Hepatocyte (in vitro differentiated cells): ENCODE data around the gene DIAPH3. TPM values are rescaled to one million over a fixed set of nuclear protein-coding genes. Genes with fewer than 3 reads are reported as not detected.

ENCODE experiments used
- DNase-seq: peaks from one replicate; pipeline ENCODE4 v3.0.0-alpha.2; 2016; ENCODE audit warnings: low spot score
- H2AFZ ChIP-seq: fragments of 200-600 bp; sonication (generic); 2 replicates; pipeline ENCODE4 v1.6.0; 2016; ENCODE audit warnings: antibody characterized with exemption, mild to moderate bottlenecking
- H3K27ac ChIP-seq: fragments of 200-600 bp; sonication (generic); 2 replicates; pipeline ENCODE4 v1.5.1; 2016; ENCODE audit warnings: mild to moderate bottlenecking
- H3K27me3 ChIP-seq: fragments of 200-600 bp; sonication (generic); 2 replicates; pipeline ENCODE4 v1.6.1; 2016
- H3K36me3 ChIP-seq: fragments of 200-600 bp; sonication (generic); replicated peaks from 2 replicates; pipeline ENCODE4 v1.5.1; 2016; ENCODE audit warnings: low read depth; ENCODE audit not compliant: insufficient read depth
- H3K4me1 ChIP-seq: fragments of 200-600 bp; sonication (generic); 2 replicates; pipeline ENCODE4 v1.5.1; 2016; ENCODE audit warnings: mild to moderate bottlenecking, moderate library complexity; ENCODE audit not compliant: insufficient read depth
- H3K4me2 ChIP-seq: fragments of 200-600 bp; sonication (generic); 2 replicates; pipeline ENCODE4 v1.6.0; 2016
- H3K4me3 ChIP-seq: fragments of 200-600 bp; sonication (generic); 2 replicates; pipeline ENCODE4 v1.5.1; 2016; ENCODE audit warnings: mild to moderate bottlenecking
- H3K79me2 ChIP-seq: fragments of 200-600 bp; sonication (generic); 2 replicates; pipeline ENCODE4 v1.6.0; 2017; ENCODE audit warnings: mild to moderate bottlenecking
- H3K9me2 ChIP-seq: fragments of 200-600 bp; sonication (generic); replicated peaks from 2 replicates; pipeline ENCODE4 v1.6.0; 2017; ENCODE audit warnings: mild to moderate bottlenecking; ENCODE audit not compliant: insufficient read depth
- H3K9me3 ChIP-seq: fragments of 200-600 bp; sonication (generic); 2 replicates; pipeline ENCODE4 v1.5.1; 2016; ENCODE audit warnings: low read depth, mild to moderate bottlenecking
- H4K20me1 ChIP-seq: fragments of 200-600 bp; sonication (generic); 2 replicates; pipeline ENCODE4 v1.6.0; 2016; ENCODE audit warnings: mild to moderate bottlenecking; ENCODE audit not compliant: insufficient read depth, poor library complexity, severe bottlenecking
- CTCF ChIP-seq: fragments of 200-600 bp; sonication (generic); IDR thresholded peaks from 2 replicates; pipeline ENCODE4 v1.5.1; 2016; ENCODE audit warnings: antibody characterized with exemption, mild to moderate bottlenecking; ENCODE audit not compliant: poor library complexity
- EZH2 ChIP-seq: fragments of 200-600 bp; sonication (generic); IDR thresholded peaks from 2 replicates; pipeline ENCODE4 v1.6.1; 2016; ENCODE audit warnings: antibody characterized with exemption, mild to moderate bottlenecking, borderline replicate concordance
- EZH2phosphoT487 ChIP-seq: fragments of 200-600 bp; sonication (generic); IDR thresholded peaks from one replicate; pipeline ENCODE4 v1.6.1; 2018; ENCODE audit warnings: antibody characterized with exemption, mild to moderate bottlenecking, low read depth, moderate library complexity; ENCODE audit not compliant: unreplicated experiment, severe bottlenecking
- WGBS: methylation state at CpG from one replicate; pipeline ENCODE4 v1.1.6; 2016; ENCODE audit warnings: low lambda C conversion rate; ENCODE audit errors: missing lambda C conversion rate; 5-methylcytosine and 5-hydroxymethylcytosine counted together
- polyA plus RNA-seq: library from polyadenylated mRNA; unstranded; fragments of >200 nt; fragmentation: Nextera tagmentation; extraction: Ambion mirVana; gene quantifications from 2 replicates; pipeline ENCODE4 v1.2.1, GENCODE V29; 2016
- total RNA-seq: library from RNA; depleted of rRNA; stranded (reverse); fragments of >200 nt; gene quantifications from 2 replicates; pipeline ENCODE4 v1.2.3, GENCODE V29; 2014

Gene DIAPH3
- total and polyA plus RNA-seq, 2 experiments from 2014 or later, result 4.7 to 7.9 TPM

- Histone ChIP-seq H4K20me1 (no peaks in the 10 kb centered on the region), H3K9me2 (no peaks in the 10 kb centered on the region), H3K27ac (no peak overlapping the region), H3K27me3 (no peaks in the 10 kb centered on the region), H3K4me2 (no peak overlapping the region), H3K4me1 (no peaks in the 10 kb centered on the region), H3K36me3 (no peaks in the 10 kb centered on the region), H2AFZ (no peak overlapping the region), H3K4me3 (no peak overlapping the region), H3K79me2 (peaks cover 18% of the 10 kb centered on the region), H3K9me3 (no peaks in the 10 kb centered on the region)
- DNase-seq, result no peak
- TF ChIP-seq EZH2phosphoT487, result no peak
- 66% methylated on average over 2 of the region's 2 CpGs for WGBS
Measured at GRCh38 chr13:60146471-60146870, 17.3 kb downstream of the DIAPH3 start.

DNA sequence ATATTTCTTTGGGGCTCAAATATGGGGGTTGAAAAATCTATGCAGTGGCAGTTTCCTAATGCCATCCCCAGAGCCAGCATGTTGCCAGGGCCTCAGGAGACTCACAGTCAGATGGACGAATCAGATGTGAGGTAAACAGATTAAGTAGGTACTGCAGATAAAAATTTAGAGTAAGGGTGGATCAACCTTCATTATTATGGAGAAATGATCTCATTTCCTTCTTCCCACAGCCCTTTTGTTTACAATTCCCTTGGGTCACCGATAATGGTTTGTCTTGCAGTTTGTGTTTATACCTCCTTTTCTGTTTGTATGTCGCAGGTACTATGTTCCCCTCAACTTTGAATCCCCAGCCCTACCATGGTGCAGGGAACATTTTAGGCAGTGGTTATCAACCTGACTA is 20.0 kb downstream of the DIAPH3 start:
- H3K9me2 ChIP-seq, result no peaks in the 10 kb centered on the region
- peaks cover 24% of the 10 kb centered on the region for H3K79me2 ChIP-seq
- no peak for DNase-seq
- no peaks in the 10 kb centered on the region for H3K9me3 ChIP-seq
- no peaks in the 10 kb centered on the region for H3K27me3 ChIP-seq
- no peak overlapping the region for H3K27ac ChIP-seq
- H3K36me3 ChIP-seq, result no peaks in the 10 kb centered on the region
- H3K4me2 ChIP-seq, result no peak overlapping the region
- no peak overlapping the region for H2AFZ ChIP-seq
- H3K4me3 ChIP-seq, result no peak overlapping the region
- TF ChIP-seq CTCF, result no peak
- TF ChIP-seq EZH2, result no peak
- no peak for TF ChIP-seq EZH2phosphoT487
- no peaks in the 10 kb centered on the region for H3K4me1 ChIP-seq
- H4K20me1 ChIP-seq, result no peaks in the 10 kb centered on the region
- WGBS, result 64% methylated on average over 3 of the region's 3 CpGs

DNA sequence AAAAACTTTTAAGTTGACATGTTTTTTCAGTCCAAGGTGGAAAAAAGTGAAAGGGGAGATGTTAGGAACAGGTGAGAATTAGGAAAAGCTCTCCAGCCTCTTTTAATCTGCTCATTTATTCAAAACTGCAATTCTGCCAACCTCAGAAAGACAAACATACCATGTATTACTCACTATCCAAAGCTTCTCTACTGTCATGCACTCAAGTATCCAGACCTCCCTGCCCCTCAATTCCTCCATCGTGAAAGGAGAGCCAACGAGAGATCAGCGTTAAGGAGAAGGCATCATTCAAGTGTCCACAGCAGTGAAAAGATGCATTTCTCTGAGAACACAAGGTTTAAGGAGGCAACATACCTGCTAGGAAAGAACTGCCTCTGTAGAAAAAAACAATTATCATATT is 24.5 kb downstream of the DIAPH3 start:
- Histone ChIP-seq H3K27ac (no peak overlapping the region), H3K4me1 (no peaks in the 10 kb centered on the region), H3K9me3 (no peaks in the 10 kb centered on the region), H3K4me3 (no peak overlapping the region), H3K9me2 (no peaks in the 10 kb centered on the region), H3K4me2 (no peak overlapping the region), H3K27me3 (no peaks in the 10 kb centered on the region), H4K20me1 (no peaks in the 10 kb centered on the region), H3K36me3 (no peaks in the 10 kb centered on the region), H3K79me2 (peaks cover 6% of the 10 kb centered on the region), H2AFZ (no peak overlapping the region)
- no peak for DNase-seq
- TF ChIP-seq EZH2phosphoT487 (no peak), EZH2 (no peak), CTCF (no peak)
- WGBS, result 87% methylated on average over 3 of the region's 3 CpGs

DNA sequence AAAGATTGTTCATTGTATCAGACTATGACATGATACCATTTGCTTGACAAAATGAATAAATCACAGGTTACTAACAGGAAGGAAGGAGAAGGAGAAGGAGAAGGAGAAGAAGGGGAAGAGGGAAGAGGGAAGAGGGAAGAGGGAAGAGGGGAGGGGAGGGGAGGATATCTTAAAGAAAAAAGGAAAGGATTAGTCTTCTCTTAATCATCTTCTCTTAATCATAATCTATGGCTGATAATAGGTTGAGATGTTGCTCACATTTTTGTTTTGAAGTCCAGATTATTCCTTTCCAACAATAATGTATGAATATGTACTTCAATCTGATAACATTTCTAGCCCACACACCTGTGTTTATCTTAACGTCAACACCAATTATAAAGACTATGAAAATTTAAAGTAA is 25.1 kb downstream of the DIAPH3 start:
- 75% methylated on average over 1 of the region's 1 CpG for WGBS
- H3K9me3 ChIP-seq, result no peaks in the 10 kb centered on the region
- peaks cover 6% of the 10 kb centered on the region for H3K79me2 ChIP-seq
- no peak for DNase-seq
- H3K4me1 ChIP-seq, result no peaks in the 10 kb centered on the region
- H3K27ac ChIP-seq, result no peak overlapping the region
- H2AFZ ChIP-seq, result no peak overlapping the region
- no peak overlapping the region for H3K4me3 ChIP-seq
- H3K27me3 ChIP-seq, result no peaks in the 10 kb centered on the region
- H3K4me2 ChIP-seq, result no peak overlapping the region
- no peaks in the 10 kb centered on the region for H4K20me1 ChIP-seq
- TF ChIP-seq EZH2phosphoT487, result no peak
- no peak for TF ChIP-seq EZH2
- no peak for TF ChIP-seq CTCF
- no peaks in the 10 kb centered on the region for H3K9me2 ChIP-seq
- no peaks in the 10 kb centered on the region for H3K36me3 ChIP-seq
